ENCODE data around the gene ELP1.
"Not testable (repeated sequence)": the region's sequence is repeated elsewhere in the genome, so short reads cannot be mapped to it uniquely, and the experiment has no call there.

The ELP1 gene

GRCh38 chr9:108854641-108855528, 79.0 kb downstream of the ELP1 start:
- no peak for DNase-seq (ENCODE audit: low spot score)

- no peak for DNase-seq (ENCODE audit: low spot score)
These were observed 79.8 kb downstream of the ELP1 start for GRCh38 chr9:108854094-108854493.

GRCh38 chr9:108852079-108852478, 81.8 kb downstream of the ELP1 start:
- no peak for DNase-seq (ENCODE audit: low spot score)

- no peak for DNase-seq (ENCODE audit: low spot score)
These were observed 82.8 kb downstream of the ELP1 start for GRCh38 chr9:108851138-108851537.

- peak; percentile 36 for DNase-seq (ENCODE audit: low spot score)
These were observed 83.5 kb downstream of the ELP1 start for GRCh38 chr9:108850293-108850897.

GRCh38 chr9:108848296-108848695, 85.6 kb downstream of the ELP1 start:
- not testable (repeated sequence) for DNase-seq (ENCODE audit: low spot score)

- no peak for DNase-seq (ENCODE audit: low spot score)
These were observed 88.0 kb downstream of the ELP1 start for GRCh38 chr9:108845947-108846346.

- DNase-seq (ENCODE audit: low spot score), result no peak
These were observed 88.4 kb downstream of the ELP1 start for GRCh38 chr9:108845507-108845906.

- DNase-seq (ENCODE audit: low spot score), result no peak
These were observed 89.1 kb downstream of the ELP1 start for GRCh38 chr9:108844856-108845255.

GRCh38 chr9:108844391-108844790, 89.5 kb downstream of the ELP1 start:
- no peak for DNase-seq (ENCODE audit: low spot score)

- DNase-seq (ENCODE audit: low spot score), result no peak
These were observed 91.2 kb downstream of the ELP1 start for GRCh38 chr9:108842610-108843295.

- DNase-seq (ENCODE audit: low spot score), result not testable (repeated sequence)
These were observed 94.4 kb downstream of the ELP1 start for GRCh38 chr9:108839561-108839960.

- no peak for DNase-seq (ENCODE audit: low spot score)
These were observed 95.9 kb downstream of the ELP1 start for GRCh38 chr9:108838017-108838416.

- DNase-seq (ENCODE audit: low spot score), result no peak
These were observed 96.4 kb downstream of the ELP1 start for GRCh38 chr9:108837530-108837929.

- DNase-seq (ENCODE audit: low spot score), result no peak
These were observed 97.1 kb downstream of the ELP1 start for GRCh38 chr9:108836781-108837180.

GRCh38 chr9:108836319-108836718, 97.6 kb downstream of the ELP1 start:
- no peak for DNase-seq (ENCODE audit: low spot score)

GRCh38 chr9:108835831-108836230, 98.1 kb downstream of the ELP1 start:
- DNase-seq (ENCODE audit: low spot score), result no peak

GRCh38 chr9:108834959-108835665, 98.8 kb downstream of the ELP1 start:
- DNase-seq (ENCODE audit: low spot score), result no peak

GRCh38 chr9:108832179-108832500, 101.8 kb downstream of the ELP1 start:
- no peak for DNase-seq (ENCODE audit: low spot score)

- no peak for DNase-seq (ENCODE audit: low spot score)
These were observed 102.3 kb downstream of the ELP1 start for GRCh38 chr9:108831496-108832178.

GRCh38 chr9:108830272-108830671, 103.7 kb downstream of the ELP1 start:
- no peak for DNase-seq (ENCODE audit: low spot score)

- no peak for DNase-seq (ENCODE audit: low spot score)
These were observed 110.1 kb downstream of the ELP1 start for GRCh38 chr9:108823829-108824228.
